Left lung (tissue), 10 donors: ENCODE results near the gene CCDC83. TPM values are rescaled to one million over a fixed set of nuclear protein-coding genes. Genes with fewer than 3 reads are reported as not detected.
"Not testable (repeated sequence)": the region's sequence is repeated elsewhere in the genome, so short reads cannot be mapped to it uniquely, and the experiment has no call there.

ENCODE experiments used
- ATAC-seq: fragments of 200-7000 bp; cut with Tn5 transposase; one replicate; pipeline ENCODE4 v1.9.1; 2020; ENCODE audit warnings: moderate library complexity
- DNase-seq, 4 donors: peaks; one replicate each; pipeline ENCODE4 v3.0.0-alpha.2; 2013 to 2020
- H3K27ac ChIP-seq, 2 donors: fragments of 200-600 bp; sonication (generic) in 1 of 2; one replicate each; pipeline versions ENCODE4 v1.5.0 to v1.8.0; 2020 to 2021
- H3K27me3 ChIP-seq, 2 donors: fragments of 200-600 bp; sonication (generic) in 1 of 2; one replicate each; pipeline versions ENCODE4 v1.5.0 to v1.8.0; 2020 to 2021
- H3K36me3 ChIP-seq, 2 donors: fragments of 200-600 bp; sonication (generic) in 1 of 2; one replicate each; pipeline versions ENCODE4 v1.5.0 to v1.8.0; 2020 to 2021
- H3K4me1 ChIP-seq, 2 donors: fragments of 200-600 bp; one replicate each; pipeline ENCODE4 v1.8.0; 2021
- H3K4me3 ChIP-seq, 2 donors: fragments of 200-600 bp; sonication (generic) in 1 of 2; one replicate each; pipeline versions ENCODE4 v1.5.0 to v1.8.0; 2020 to 2021; ENCODE audit warnings: mild to moderate bottlenecking in 1 of 2
- H3K9me3 ChIP-seq, 2 donors: fragments of 200-600 bp; sonication (generic) in 1 of 2; one replicate each; pipeline versions ENCODE4 v1.5.0 to v1.8.0; 2020 to 2021
- intact Hi-C, 2 donors: fragments of 100-400 bp; cut with DNase I; formaldehyde crosslinking; loops; one replicate each; pipeline versions ENCODE4 v1.11.2 to v1.14.2; 2022
- polyA plus RNA-seq, 6 donors: library from polyadenylated mRNA; unstranded; fragments of 120-200 nt; gene quantifications; one replicate each; pipeline ENCODE4 v1.2.1, GENCODE V29; 2013; ENCODE audit not compliant: insufficient read length in 6 of 6
- total RNA-seq, 2 donors: library from RNA; stranded (reverse); fragmentation: NEBNext Ultra II Directional; extraction: Animal tissue kit (Norgen Biotek cat#: 25700); gene quantifications; one replicate each; pipeline ENCODE4 v1.2.1, GENCODE V29; 2021
- TF ChIP-seq, protein P1 (sequence below), 2 donors: fragments of 200-600 bp; sonication (generic) in 1 of 2; IDR thresholded peaks; one replicate each; pipeline versions ENCODE4 v1.5.0 to v1.8.0; 2021; ENCODE audit warnings: antibody characterized with exemption in 2 of 2
- donor health status: DM: no; HTN: yes; CAD: no.
- donor health status: DM: no; HTN: no; CAD: no.

The CCDC83 gene
- total and polyA plus RNA-seq, 8 donors: not detected

DNA sequence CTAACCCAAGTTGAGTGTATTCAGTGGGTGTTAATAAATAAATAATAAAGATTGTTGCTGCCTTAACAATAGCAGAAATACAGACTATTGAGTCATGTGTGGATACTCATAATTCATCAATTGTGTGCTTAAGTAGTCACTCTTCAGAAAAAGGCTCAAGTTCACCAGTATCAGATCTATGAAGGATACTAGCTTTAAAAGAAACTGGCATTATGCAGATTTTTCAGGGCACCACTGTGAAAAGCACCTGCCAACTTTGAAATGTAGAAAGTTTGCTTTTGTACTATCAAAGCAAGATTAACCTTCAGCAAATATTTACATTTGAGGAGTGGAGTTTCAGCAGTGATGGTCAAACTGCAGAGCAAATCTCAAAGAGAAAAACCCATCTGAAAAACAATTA lies 24.1 kb upstream of the CCDC83 start:
- Histone ChIP-seq H3K9me3 (peaks cover 0 to 12% of the 10 kb centered on the region in 2 donors), H3K36me3 (no peaks in the 10 kb centered on the region), H3K27me3 (no peaks in the 10 kb centered on the region), H3K27ac (no peak overlapping the region), H3K4me1 (peaks cover 0 to 7% of the 10 kb centered on the region in 2 donors), H3K4me3 (no peak overlapping the region)
- DNase-seq (no peak), ATAC-seq (peak; percentile 17)
- intact Hi-C loops: no loop called here
- TF ChIP-seq, protein P1, sequence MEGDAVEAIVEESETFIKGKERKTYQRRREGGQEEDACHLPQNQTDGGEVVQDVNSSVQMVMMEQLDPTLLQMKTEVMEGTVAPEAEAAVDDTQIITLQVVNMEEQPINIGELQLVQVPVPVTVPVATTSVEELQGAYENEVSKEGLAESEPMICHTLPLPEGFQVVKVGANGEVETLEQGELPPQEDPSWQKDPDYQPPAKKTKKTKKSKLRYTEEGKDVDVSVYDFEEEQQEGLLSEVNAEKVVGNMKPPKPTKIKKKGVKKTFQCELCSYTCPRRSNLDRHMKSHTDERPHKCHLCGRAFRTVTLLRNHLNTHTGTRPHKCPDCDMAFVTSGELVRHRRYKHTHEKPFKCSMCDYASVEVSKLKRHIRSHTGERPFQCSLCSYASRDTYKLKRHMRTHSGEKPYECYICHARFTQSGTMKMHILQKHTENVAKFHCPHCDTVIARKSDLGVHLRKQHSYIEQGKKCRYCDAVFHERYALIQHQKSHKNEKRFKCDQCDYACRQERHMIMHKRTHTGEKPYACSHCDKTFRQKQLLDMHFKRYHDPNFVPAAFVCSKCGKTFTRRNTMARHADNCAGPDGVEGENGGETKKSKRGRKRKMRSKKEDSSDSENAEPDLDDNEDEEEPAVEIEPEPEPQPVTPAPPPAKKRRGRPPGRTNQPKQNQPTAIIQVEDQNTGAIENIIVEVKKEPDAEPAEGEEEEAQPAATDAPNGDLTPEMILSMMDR (IDR thresholded peaks at IDR 0.05): no peak

DNA sequence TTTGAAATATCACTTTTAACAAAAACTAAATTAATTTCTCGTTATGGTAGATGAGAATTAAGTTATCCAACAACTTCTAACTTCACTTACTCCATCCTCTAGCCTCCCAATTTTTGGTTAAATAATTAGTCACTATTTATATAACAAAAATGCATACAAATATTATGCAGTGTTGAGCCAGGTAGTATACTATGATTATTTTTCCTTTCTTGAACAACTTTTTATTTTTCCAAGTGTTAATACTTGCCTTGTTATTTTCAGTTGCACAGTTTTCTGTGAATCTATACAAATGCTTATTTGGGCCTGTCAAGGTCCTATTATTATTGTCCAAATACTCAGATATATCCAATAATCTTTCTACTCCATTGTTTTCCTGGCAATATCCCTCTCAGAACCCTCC lies 19.9 kb upstream of the CCDC83 start:
- Histone ChIP-seq H3K4me3 (no peak overlapping the region), H3K4me1 (no peaks in the 10 kb centered on the region), H3K27me3 (no peaks in the 10 kb centered on the region), H3K27ac (no peak overlapping the region), H3K36me3 (no peaks in the 10 kb centered on the region), H3K9me3 (peaks cover 0 to 12% of the 10 kb centered on the region in 2 donors)
- intact Hi-C loops: no loop called here
- no peak for DNase-seq
- TF ChIP-seq, protein P1 (IDR thresholded peaks at IDR 0.05): no peak
- no peak for ATAC-seq

DNA sequence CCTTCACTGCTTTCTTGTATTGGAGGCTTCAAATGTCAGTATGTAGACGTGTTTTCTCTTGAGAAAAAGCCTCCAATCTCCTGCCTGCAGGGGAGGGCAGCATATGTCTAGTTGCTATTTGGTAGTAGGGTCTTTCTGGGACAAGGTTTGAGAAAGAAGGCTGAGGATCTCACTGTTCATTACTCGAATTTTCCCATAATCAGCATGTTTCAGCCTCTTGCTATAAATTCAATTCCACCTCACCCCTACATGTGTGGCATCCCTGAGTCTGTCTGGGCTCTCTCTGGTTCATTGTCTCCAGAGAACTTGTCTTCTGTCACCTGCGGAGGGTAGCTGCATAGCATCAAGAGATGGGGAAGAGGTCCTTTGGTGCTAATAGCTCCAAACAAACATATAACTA lies 19.5 kb upstream of the CCDC83 start:
- Histone ChIP-seq H3K4me1 (no peaks in the 10 kb centered on the region), H3K9me3 (peaks cover 0 to 12% of the 10 kb centered on the region in 2 donors), H3K4me3 (no peak overlapping the region), H3K36me3 (no peaks in the 10 kb centered on the region), H3K27me3 (no peaks in the 10 kb centered on the region), H3K27ac (no peak overlapping the region)
- no peak for ATAC-seq
- DNase-seq: no peak
- TF ChIP-seq, protein P1 (IDR thresholded peaks at IDR 0.05): no peak
- intact Hi-C loops: no loop called here

DNA sequence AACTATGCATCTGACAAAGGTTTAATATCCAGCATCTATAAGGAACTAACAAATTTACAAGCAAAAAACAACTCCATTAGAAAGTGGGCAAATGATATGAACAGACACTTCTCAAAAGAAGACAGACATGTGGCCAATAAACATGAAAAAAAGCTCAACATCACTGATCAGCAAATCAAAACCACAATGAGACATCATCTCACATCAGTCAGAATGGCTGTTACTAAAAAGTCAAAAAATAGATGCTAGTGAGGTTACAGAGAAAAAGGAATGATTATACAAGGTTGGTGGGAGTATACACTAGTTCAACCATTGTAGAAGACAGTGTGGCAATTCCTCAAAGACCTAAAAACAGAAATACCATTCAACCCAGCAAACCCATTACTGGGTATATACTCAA lies 14.3 kb upstream of the CCDC83 start:
- intact Hi-C loops, H3K9me3 ChIP-seq, ATAC-seq, H3K27me3 ChIP-seq, H3K36me3 ChIP-seq, H3K4me1 ChIP-seq, H3K27ac ChIP-seq, H3K4me3 ChIP-seq, DNase-seq: not testable (repeated sequence)

DNA sequence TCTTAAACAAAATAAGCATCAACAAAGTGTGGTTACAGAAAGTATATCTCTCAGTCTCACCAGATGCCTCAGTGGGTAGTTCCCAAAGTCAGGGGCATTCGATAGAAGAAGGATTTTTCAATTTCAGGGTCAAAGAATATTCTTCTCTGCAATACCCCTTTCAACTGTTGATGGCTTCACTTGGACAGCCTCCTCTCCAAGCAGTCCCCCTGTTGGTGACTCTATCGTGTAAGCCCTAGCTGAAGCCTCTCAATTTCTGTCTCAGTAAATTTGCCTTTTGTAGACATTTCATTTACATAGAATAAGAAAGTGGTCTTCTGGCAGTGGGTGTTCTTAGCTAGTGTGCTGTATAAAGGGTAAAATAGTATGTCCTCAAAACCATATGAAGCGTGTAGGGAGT lies 11.3 kb upstream of the CCDC83 start:
- intact Hi-C loops: no loop called here
- Histone ChIP-seq H3K27ac (peak overlapping the region in 1 of 2 donors; percentile 41), H3K27me3 (no peaks in the 10 kb centered on the region), H3K4me1 (peaks cover 0 to 9% of the 10 kb centered on the region in 2 donors), H3K4me3 (no peak overlapping the region), H3K9me3 (no peaks in the 10 kb centered on the region), H3K36me3 (no peaks in the 10 kb centered on the region)
- TF ChIP-seq, protein P1 (IDR thresholded peaks at IDR 0.05): no peak
- DNase-seq (no peak), ATAC-seq (no peak)

GRCh38 chr11:85844439-85845123 lies 10.6 kb upstream of the CCDC83 start:
- Histone ChIP-seq H3K4me1 (peaks cover 0 to 9% of the 10 kb centered on the region in 2 donors), H3K4me3 (no peak overlapping the region), H3K9me3 (no peaks in the 10 kb centered on the region), H3K36me3 (no peaks in the 10 kb centered on the region), H3K27me3 (no peaks in the 10 kb centered on the region), H3K27ac (peak overlapping the region in 1 of 2 donors; percentile 41)
- DNase-seq: no peak
- peak; percentile 92 for ATAC-seq
- intact Hi-C loops: no loop called here
- TF ChIP-seq, protein P1 (IDR thresholded peaks at IDR 0.05): no peak
